Loucy (cell line): ENCODE data around the gene ZNF394.
"Not testable (repeated sequence)": the region's sequence is repeated elsewhere in the genome, so short reads cannot be mapped to it uniquely, and the experiment has no call there.

ENCODE experiments used
- H2AFZ ChIP-seq: fragments of 200-600 bp; sonication (generic); 2 replicates; pipeline ENCODE4 v1.6.0; 2016; ENCODE audit warnings: antibody characterized with exemption, mild to moderate bottlenecking, low read length, moderate library complexity
- H3F3A ChIP-seq: fragments of 200-600 bp; 2 replicates; pipeline ENCODE4 v1.6.0; 2016; ENCODE audit warnings: antibody characterized with exemption, low read depth, mild to moderate bottlenecking
- H3K27me3 ChIP-seq: fragments of 200-600 bp; sonication (generic); 2 replicates; pipeline ENCODE4 v1.6.1; 2014; ENCODE audit warnings: low read length, mild to moderate bottlenecking; ENCODE audit not compliant: insufficient read depth, poor library complexity, severe bottlenecking
- H3K36me3 ChIP-seq: fragments of 200-600 bp; sonication (generic); 2 replicates; pipeline ENCODE4 v1.6.1; 2016; ENCODE audit warnings: low read length; ENCODE audit not compliant: insufficient read depth
- H3K4me1 ChIP-seq: fragments of 200-600 bp; sonication (generic); 2 replicates; pipeline ENCODE4 v1.5.1; 2014; ENCODE audit warnings: low read length, mild to moderate bottlenecking; ENCODE audit not compliant: insufficient read depth, poor library complexity, severe bottlenecking
- H3K4me2 ChIP-seq: fragments of 200-600 bp; sonication (generic); 2 replicates; pipeline ENCODE4 v1.6.0; 2014; ENCODE audit warnings: antibody characterized with exemption, low read length, low read depth, mild to moderate bottlenecking; ENCODE audit not compliant: poor library complexity, severe bottlenecking
- H3K4me3 ChIP-seq: fragments of 200-600 bp; sonication (generic); 2 replicates; pipeline ENCODE4 v1.5.1; 2014; ENCODE audit warnings: low read length, mild to moderate bottlenecking, mixed read lengths; ENCODE audit not compliant: poor library complexity, severe bottlenecking
- H3K79me2 ChIP-seq: fragments of 200-600 bp; sonication (generic); 2 replicates; pipeline ENCODE4 v1.6.1; 2014; ENCODE audit warnings: low read length; ENCODE audit not compliant: insufficient read depth
- H3K9ac ChIP-seq: fragments of 200-600 bp; sonication (generic); 2 replicates; pipeline ENCODE4 v1.6.0; 2014; ENCODE audit warnings: mild to moderate bottlenecking, low read depth, low read length, moderate library complexity; ENCODE audit not compliant: poor library complexity, severe bottlenecking
- H3K9me2 ChIP-seq: fragments of 200-600 bp; sonication (generic); replicated peaks from 2 replicates; pipeline ENCODE4 v1.6.1; 2016; ENCODE audit warnings: low read depth, low read length, mixed read lengths
- H3K9me3 ChIP-seq: fragments of 200-600 bp; sonication (generic); 2 replicates; pipeline ENCODE4 v1.6.1; 2014; ENCODE audit warnings: mild to moderate bottlenecking, antibody characterized with exemption, low read length, low read depth; ENCODE audit not compliant: insufficient read depth
- H4K20me1 ChIP-seq: fragments of 200-600 bp; sonication (generic); 2 replicates; pipeline ENCODE4 v1.6.0; 2014; ENCODE audit warnings: antibody characterized with exemption, low read length, mild to moderate bottlenecking; ENCODE audit not compliant: insufficient read depth, poor library complexity, severe bottlenecking
- EZH2phosphoT487 ChIP-seq: fragments of 200-600 bp; IDR thresholded peaks from 2 replicates; pipeline ENCODE4 v1.6.1; 2018; ENCODE audit warnings: antibody characterized with exemption, mild to moderate bottlenecking, moderate library complexity, borderline replicate concordance
- TF ChIP-seq, protein P1 (sequence below): fragments of 200-600 bp; sonication (generic); conservative IDR thresholded peaks from 2 replicates; pipeline ENCODE4 v1.5.1; 2014; ENCODE audit warnings: mild to moderate bottlenecking, antibody characterized with exemption, low read length

The ZNF394 gene

DNA sequence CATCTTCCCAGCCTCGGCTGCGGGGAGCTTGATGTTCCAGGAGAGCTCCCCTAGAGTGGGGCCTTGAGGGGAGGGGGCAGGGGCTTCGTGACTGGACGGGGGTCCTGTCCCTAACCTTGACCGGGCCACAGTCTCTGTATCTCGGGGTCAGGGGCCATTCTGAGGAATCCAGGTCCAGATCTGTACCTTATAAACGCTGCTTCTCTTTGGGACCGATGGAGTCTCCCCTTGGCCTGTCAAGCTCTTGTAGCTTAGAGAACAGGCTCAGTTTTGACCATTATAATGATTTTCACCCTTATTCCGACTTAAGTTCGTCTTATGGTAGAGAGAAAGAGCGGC, 5.2 kb upstream of the ZNF394 start:
- H3K9me2 ChIP-seq = no peaks in the 10 kb centered on the region
- H3K9ac ChIP-seq = peak overlapping the region; percentile 87
- TF ChIP-seq, protein P1, sequence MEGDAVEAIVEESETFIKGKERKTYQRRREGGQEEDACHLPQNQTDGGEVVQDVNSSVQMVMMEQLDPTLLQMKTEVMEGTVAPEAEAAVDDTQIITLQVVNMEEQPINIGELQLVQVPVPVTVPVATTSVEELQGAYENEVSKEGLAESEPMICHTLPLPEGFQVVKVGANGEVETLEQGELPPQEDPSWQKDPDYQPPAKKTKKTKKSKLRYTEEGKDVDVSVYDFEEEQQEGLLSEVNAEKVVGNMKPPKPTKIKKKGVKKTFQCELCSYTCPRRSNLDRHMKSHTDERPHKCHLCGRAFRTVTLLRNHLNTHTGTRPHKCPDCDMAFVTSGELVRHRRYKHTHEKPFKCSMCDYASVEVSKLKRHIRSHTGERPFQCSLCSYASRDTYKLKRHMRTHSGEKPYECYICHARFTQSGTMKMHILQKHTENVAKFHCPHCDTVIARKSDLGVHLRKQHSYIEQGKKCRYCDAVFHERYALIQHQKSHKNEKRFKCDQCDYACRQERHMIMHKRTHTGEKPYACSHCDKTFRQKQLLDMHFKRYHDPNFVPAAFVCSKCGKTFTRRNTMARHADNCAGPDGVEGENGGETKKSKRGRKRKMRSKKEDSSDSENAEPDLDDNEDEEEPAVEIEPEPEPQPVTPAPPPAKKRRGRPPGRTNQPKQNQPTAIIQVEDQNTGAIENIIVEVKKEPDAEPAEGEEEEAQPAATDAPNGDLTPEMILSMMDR = no peak
- no peak for TF ChIP-seq EZH2phosphoT487
- H3K4me1 ChIP-seq = peaks cover 18% of the 10 kb centered on the region
- H3K79me2 ChIP-seq = peaks cover 51% of the 10 kb centered on the region
- no peaks in the 10 kb centered on the region for H3K27me3 ChIP-seq
- peak overlapping the region; percentile 94 for H3K4me2 ChIP-seq
- H3K36me3 ChIP-seq = no peaks in the 10 kb centered on the region
- peak overlapping the region; percentile 85; the same call in 1 of the 2 replicates for H2AFZ ChIP-seq
- H3K9me3 ChIP-seq = no peaks in the 10 kb centered on the region
- H4K20me1 ChIP-seq = peaks cover 13% of the 10 kb centered on the region
- no peaks in the 10 kb centered on the region for H3F3A ChIP-seq
- peak overlapping the region; percentile 84 for H3K4me3 ChIP-seq

DNA sequence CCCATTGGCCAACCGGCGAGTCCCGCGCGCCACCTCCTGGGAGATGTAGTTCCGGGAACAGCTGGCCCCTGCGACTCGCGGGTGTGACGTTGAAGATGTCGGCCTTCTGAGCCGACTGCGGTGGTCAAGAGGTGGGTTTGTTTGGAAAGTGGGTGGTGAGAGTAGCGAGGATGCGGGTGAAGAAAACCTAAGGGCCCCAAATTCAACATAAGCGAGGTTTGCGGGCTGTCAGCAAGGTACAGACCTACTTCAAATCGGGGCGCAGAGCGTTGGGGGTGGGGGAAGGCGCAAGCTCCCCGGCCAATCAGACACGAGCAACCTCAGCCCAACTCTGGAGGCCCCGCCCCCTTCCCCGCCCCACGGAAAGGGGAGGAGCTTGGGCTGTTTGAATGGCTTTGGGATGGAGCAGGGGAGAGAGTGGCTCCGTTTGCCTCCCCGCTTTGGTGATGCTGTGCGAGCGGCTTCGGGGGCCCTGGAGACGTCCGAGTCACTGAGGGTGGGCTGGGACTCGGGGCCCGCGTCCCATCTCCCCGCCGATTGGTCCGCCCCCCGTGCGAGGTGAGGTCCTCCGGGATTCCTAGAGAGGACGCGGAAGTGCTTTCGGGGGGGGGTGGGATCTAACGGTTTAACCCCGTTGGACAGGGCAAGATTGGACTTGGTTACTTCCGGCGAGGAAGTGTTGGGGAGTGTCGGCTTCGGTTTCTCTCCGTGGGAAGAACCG, 4.7 kb upstream of the ZNF394 start, which contains the start of gene ZKSCAN5:
Gene ZKSCAN5, plus strand, starts transcription at position 60 of the 721 bp plus-strand sequence. CDS start 1,383 bp downstream, outside the sequence.
- Histone ChIP-seq H4K20me1 (peaks cover 13% of the 10 kb centered on the region), H2AFZ (peak within 1 kb of the TSS; percentile 85), H3K4me1 (peaks cover 17% of the 10 kb centered on the region), H3K9me2 (no peaks in the 10 kb centered on the region), H3K4me3 (peak within 1 kb of the TSS; percentile 84), H3K36me3 (no peaks in the 10 kb centered on the region), H3K27me3 (no peaks in the 10 kb centered on the region), H3K79me2 (peaks cover 52% of the 10 kb centered on the region), H3F3A (no peaks in the 10 kb centered on the region), H3K4me2 (peak within 1 kb of the TSS; percentile 94), H3K9ac (peak within 1 kb of the TSS; percentile 87), H3K9me3 (no peaks in the 10 kb centered on the region)
- TF ChIP-seq, protein P1 = no peak
- TF ChIP-seq EZH2phosphoT487 = no peak

DNA sequence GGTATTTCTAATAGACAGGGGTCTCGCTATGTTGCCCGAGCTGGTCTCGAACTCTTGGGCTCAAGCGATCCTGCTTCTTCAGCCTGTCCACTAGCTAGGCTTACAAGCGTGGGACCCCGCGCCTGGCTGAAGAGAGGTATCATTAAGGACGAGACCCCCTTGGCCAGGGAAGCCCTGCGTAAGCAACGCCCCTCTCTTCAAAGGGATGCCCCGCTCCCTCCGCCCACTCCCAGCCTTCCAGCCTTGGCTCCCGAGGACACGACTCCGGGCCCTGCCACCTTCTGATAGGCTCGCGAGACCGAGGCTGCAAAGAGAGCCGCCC, 4.2 kb upstream of the ZNF394 start:
- Histone ChIP-seq H2AFZ (peak overlapping the region; percentile 85), H4K20me1 (peaks cover 18% of the 10 kb centered on the region), H3K9ac (peak overlapping the region; percentile 87), H3K9me3 (no peaks in the 10 kb centered on the region), H3K36me3 (no peaks in the 10 kb centered on the region), H3K9me2 (no peaks in the 10 kb centered on the region), H3K4me3 (peak overlapping the region; percentile 84), H3K79me2 (peaks cover 52% of the 10 kb centered on the region), H3F3A (no peaks in the 10 kb centered on the region), H3K4me1 (peaks cover 14% of the 10 kb centered on the region), H3K27me3 (no peaks in the 10 kb centered on the region), H3K4me2 (peak overlapping the region; percentile 94)
- no peak for TF ChIP-seq EZH2phosphoT487
- TF ChIP-seq, protein P1 = no peak

DNA sequence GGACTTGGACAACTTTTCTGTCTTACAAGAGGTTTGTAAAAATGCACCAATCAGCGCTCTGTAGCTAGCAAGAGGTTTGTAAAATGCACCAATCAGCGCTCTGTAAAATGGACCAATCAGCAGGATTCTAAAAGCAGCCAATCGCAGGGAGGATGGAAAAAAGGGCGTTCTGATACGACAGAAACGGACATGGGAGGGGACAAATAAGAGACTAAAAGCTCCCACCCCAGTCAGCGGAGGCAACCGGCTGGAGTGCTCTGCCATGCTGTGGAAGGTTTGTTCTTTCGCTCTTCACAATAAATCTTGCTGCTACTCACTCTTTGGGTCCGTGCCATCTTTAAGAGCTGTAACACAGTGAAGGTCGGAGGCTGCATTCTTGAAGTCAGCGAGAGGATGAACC, 1.2 kb upstream of the ZNF394 start:
- H3K9ac ChIP-seq, H3K27me3 ChIP-seq, H3K36me3 ChIP-seq, H2AFZ ChIP-seq, H3F3A ChIP-seq, H3K9me2 ChIP-seq, H3K9me3 ChIP-seq: not testable (repeated sequence)
- H3K4me2 ChIP-seq = peak overlapping the region; percentile 78
- H3K79me2 ChIP-seq = peaks cover 57% of the 10 kb centered on the region
- H3K4me1 ChIP-seq = peaks cover 28% of the 10 kb centered on the region
- peak overlapping the region; percentile 99 for H3K4me3 ChIP-seq
- H4K20me1 ChIP-seq = peaks cover 40% of the 10 kb centered on the region
